HG02678 (cell line): ENCODE measurements around the gene ZNF831.
A peak's percentile ranks its signal among the peaks of the same experiment; 100 is the strongest.

ENCODE experiments used
- ATAC-seq: cut with Tn5 transposase; IDR thresholded peaks from one replicate; pipeline ENCODE4 v1.9.1; 2021; ENCODE audit warnings: mild to moderate bottlenecking, moderate library complexity; ENCODE audit not compliant: unreplicated experiment

The ZNF831 gene

GRCh38 chr20:59163631-59164530, at the start of gene ZNF831:
TSS of gene ZNF831 (plus strand) at chr20:59163821. CDS start at chr20:59191020, 27,199 bp downstream.
- ATAC-seq, result peak; percentile 46

GRCh38 chr20:59117526-59117925, 46.1 kb upstream of the ZNF831 start:
- ATAC-seq, result no peak

GRCh38 chr20:59118855-59119254, 44.8 kb upstream of the ZNF831 start:
- ATAC-seq, result no peak

GRCh38 chr20:59120491-59120890, 43.1 kb upstream of the ZNF831 start:
- ATAC-seq, result no peak

- ATAC-seq, result no peak
These were observed 42.7 kb upstream of the ZNF831 start for GRCh38 chr20:59120919-59121318.

GRCh38 chr20:59121714-59122565, 41.7 kb upstream of the ZNF831 start:
- no peak for ATAC-seq

- no peak for ATAC-seq
These were observed 41.1 kb upstream of the ZNF831 start for GRCh38 chr20:59122566-59122919.

- no peak for ATAC-seq
These were observed 40.5 kb upstream of the ZNF831 start for GRCh38 chr20:59123011-59123677.

GRCh38 chr20:59123678-59124255, 39.9 kb upstream of the ZNF831 start:
- no peak for ATAC-seq

- no peak for ATAC-seq
These were observed 39.2 kb upstream of the ZNF831 start for GRCh38 chr20:59124296-59125029.

GRCh38 chr20:59125332-59125731, 38.3 kb upstream of the ZNF831 start:
- ATAC-seq, result no peak

GRCh38 chr20:59125836-59126235, 37.8 kb upstream of the ZNF831 start:
- ATAC-seq, result no peak

- no peak for ATAC-seq
These were observed 35.8 kb upstream of the ZNF831 start for GRCh38 chr20:59127839-59128238.

- no peak for ATAC-seq
These were observed 31.9 kb upstream of the ZNF831 start for GRCh38 chr20:59131551-59132285.

GRCh38 chr20:59134182-59134581, 29.4 kb upstream of the ZNF831 start:
- no peak for ATAC-seq

- ATAC-seq, result no peak
These were observed 28.5 kb upstream of the ZNF831 start for GRCh38 chr20:59135093-59135492.

GRCh38 chr20:59136027-59136426, 27.6 kb upstream of the ZNF831 start:
- ATAC-seq, result no peak

- ATAC-seq, result no peak
These were observed 26.1 kb upstream of the ZNF831 start for GRCh38 chr20:59137532-59137931.

GRCh38 chr20:59138114-59138748, 25.4 kb upstream of the ZNF831 start:
- ATAC-seq, result no peak
